NCI-H1105 (cell line): Measurements from ENCODE around the gene ZNF587.
"Not testable (repeated sequence)": the region's sequence is repeated elsewhere in the genome, so short reads cannot be mapped to it uniquely, and the experiment has no call there.

ENCODE experiments used
- DNase-seq: peaks from one replicate; lab custom pipeline; 2025; lab: John Stamatoyannopoulos, UW

The ZNF587 gene

GRCh38 chr19:57887195-57887941 is 37.7 kb downstream of the ZNF587 start:
- DNase-seq: peak; percentile 14

GRCh38 chr19:57888107-57888559 is 38.5 kb downstream of the ZNF587 start:
- no peak for DNase-seq

GRCh38 chr19:57888560-57889231 is 39.0 kb downstream of the ZNF587 start, which contains the start of gene ZNF814:
Gene ZNF814 (minus strand): TSS chr19:57889037. CDS start chr19:57888802, 235 bp downstream.
- peak; percentile 55 for DNase-seq

GRCh38 chr19:57890706-57891105 is 41.0 kb downstream of the ZNF587 start:
- not testable (repeated sequence) for DNase-seq

GRCh38 chr19:57900311-57900710 is 50.7 kb downstream of the ZNF587 start:
- no peak for DNase-seq

GRCh38 chr19:57903618-57904184 is 54.0 kb downstream of the ZNF587 start:
- no peak for DNase-seq

- no peak for DNase-seq
Observed at GRCh38 chr19:57905258-57905657, 55.6 kb downstream of the ZNF587 start.

- DNase-seq: no peak
Observed at GRCh38 chr19:57907394-57907793, 57.7 kb downstream of the ZNF587 start.

GRCh38 chr19:57914531-57914930 is 64.9 kb downstream of the ZNF587 start:
- DNase-seq: no peak
